ENCODE results near the gene SIGLEC5. TPM values are rescaled to one million over a fixed set of nuclear protein-coding genes. Genes with fewer than 3 reads are reported as not detected.

Gene SIGLEC5
- total and polyA plus RNA-seq, 2 of the 13 experiments (the other 11 are each of a cell fraction or from before 2014, with no cell fraction given): not detected

DNA sequence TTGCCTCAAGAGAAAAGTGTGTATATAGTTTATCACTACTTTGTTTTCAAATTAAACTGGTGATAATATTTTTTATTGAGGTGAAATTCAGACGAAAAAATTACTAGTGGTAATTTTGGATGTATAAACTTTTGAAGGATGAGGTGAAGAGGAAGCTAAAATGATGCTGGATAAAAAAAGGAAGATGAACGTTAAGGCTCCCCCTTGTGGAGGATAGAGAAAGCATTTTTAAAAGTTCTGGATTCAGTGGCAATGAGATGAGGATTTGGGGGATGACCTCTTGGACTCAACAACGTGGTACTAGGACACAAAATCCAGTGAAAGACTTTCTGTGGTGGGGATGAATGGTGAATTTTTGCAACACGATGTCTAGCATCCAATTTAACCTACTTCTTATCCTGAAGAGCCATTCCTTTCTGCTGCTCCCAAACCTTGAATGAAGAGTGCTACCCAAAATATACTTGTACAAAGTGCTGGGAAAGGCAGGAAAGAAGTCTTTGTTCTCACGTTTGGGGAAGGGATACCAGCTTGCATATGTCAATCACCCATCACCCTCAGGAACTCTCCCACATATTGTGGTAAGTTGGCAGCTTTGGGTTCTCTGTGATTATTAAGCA, 7.3 kb upstream of the SIGLEC5 start:
- 5% methylated on average over 5 of the region's 5 CpGs for WGBS (ENCODE audit: low lambda C conversion rate)
- no peak overlapping the region for H2AFZ ChIP-seq (ENCODE audit: low read length)
- H3K4me2 ChIP-seq (ENCODE audit: low read depth, low read length): no peak overlapping the region
- TF ChIP-seq, protein P1, sequence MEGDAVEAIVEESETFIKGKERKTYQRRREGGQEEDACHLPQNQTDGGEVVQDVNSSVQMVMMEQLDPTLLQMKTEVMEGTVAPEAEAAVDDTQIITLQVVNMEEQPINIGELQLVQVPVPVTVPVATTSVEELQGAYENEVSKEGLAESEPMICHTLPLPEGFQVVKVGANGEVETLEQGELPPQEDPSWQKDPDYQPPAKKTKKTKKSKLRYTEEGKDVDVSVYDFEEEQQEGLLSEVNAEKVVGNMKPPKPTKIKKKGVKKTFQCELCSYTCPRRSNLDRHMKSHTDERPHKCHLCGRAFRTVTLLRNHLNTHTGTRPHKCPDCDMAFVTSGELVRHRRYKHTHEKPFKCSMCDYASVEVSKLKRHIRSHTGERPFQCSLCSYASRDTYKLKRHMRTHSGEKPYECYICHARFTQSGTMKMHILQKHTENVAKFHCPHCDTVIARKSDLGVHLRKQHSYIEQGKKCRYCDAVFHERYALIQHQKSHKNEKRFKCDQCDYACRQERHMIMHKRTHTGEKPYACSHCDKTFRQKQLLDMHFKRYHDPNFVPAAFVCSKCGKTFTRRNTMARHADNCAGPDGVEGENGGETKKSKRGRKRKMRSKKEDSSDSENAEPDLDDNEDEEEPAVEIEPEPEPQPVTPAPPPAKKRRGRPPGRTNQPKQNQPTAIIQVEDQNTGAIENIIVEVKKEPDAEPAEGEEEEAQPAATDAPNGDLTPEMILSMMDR (CRISPR knock-in tag; IDR thresholded peaks at IDR 0.05): peak; percentile 53
- TF ChIP-seq ZNF510 (CRISPR knock-in tag; IDR thresholded peaks at IDR 0.05; ENCODE audit: low read depth): peak; percentile 100
- TF ChIP-seq, protein P2, sequence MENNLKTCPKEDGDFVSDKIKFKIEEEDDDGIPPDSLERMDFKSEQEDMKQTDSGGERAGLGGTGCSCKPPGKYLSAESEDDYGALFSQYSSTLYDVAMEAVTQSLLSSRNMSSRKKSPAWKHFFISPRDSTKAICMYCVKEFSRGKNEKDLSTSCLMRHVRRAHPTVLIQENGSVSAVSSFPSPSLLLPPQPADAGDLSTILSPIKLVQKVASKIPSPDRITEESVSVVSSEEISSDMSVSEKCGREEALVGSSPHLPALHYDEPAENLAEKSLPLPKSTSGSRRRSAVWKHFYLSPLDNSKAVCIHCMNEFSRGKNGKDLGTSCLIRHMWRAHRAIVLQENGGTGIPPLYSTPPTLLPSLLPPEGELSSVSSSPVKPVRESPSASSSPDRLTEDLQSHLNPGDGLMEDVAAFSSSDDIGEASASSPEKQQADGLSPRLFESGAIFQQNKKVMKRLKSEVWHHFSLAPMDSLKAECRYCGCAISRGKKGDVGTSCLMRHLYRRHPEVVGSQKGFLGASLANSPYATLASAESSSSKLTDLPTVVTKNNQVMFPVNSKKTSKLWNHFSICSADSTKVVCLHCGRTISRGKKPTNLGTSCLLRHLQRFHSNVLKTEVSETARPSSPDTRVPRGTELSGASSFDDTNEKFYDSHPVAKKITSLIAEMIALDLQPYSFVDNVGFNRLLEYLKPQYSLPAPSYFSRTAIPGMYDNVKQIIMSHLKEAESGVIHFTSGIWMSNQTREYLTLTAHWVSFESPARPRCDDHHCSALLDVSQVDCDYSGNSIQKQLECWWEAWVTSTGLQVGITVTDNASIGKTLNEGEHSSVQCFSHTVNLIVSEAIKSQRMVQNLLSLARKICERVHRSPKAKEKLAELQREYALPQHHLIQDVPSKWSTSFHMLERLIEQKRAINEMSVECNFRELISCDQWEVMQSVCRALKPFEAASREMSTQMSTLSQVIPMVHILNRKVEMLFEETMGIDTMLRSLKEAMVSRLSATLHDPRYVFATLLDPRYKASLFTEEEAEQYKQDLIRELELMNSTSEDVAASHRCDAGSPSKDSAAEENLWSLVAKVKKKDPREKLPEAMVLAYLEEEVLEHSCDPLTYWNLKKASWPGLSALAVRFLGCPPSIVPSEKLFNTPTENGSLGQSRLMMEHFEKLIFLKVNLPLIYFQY (CRISPR knock-in tag; IDR thresholded peaks at IDR 0.05; ENCODE audit: borderline replicate concordance): no peak
- peak; percentile 39; the same call in 1 of the 2 replicates for TF ChIP-seq MIER2 (CRISPR knock-in tag; IDR thresholded peaks at IDR 0.05)
- H3K4me3 ChIP-seq (replicated peaks in 1 of 3; ENCODE audit: insufficient read depth in 1 of 3, low read depth in 2 of 3, low read length in 3 of 3): no peak overlapping the region
- H3K27me3 ChIP-seq (ENCODE audit: control insufficient read depth in 1 of 2, insufficient read depth in 2 of 2, low read length in 2 of 2): no peaks in the 10 kb centered on the region
- H3K9ac ChIP-seq (ENCODE audit: insufficient read depth, low read depth, low read length): no peak overlapping the region
- H4K20me1 ChIP-seq (ENCODE audit: insufficient read depth, low read length): no peaks in the 10 kb centered on the region
- no peak for ATAC-seq
- in situ Hi-C loops (cut with HindIII; ENCODE audit: extremely low pct_ligation_motif_present, low pct_unique_long_range_greater_than_20kb): loop anchor here (25.0 kb wide), 1 partner anchor 350 kb away; no protein-coding TSS in a partner anchor
- H3K27ac ChIP-seq (ENCODE audit: extremely low read length, insufficient read depth, low read length): no peak overlapping the region
- no TSS peak for BruUV-seq (replicated peaks)
- H3K4me1 ChIP-seq (ENCODE audit: insufficient read depth, low read length): no peaks in the 10 kb centered on the region
- ChIA-PET POLR2A (no interaction called here), CTCF (ENCODE audit: low intra/inter-chr PET ratio, low total read pairs) (interaction anchor here (2.2 kb wide), 1 partner anchor 164 kb away, joined by 11 read pairs; no protein-coding TSS in a partner anchor)
- FAIRE-seq: peak; percentile 54
- DNase-seq (ENCODE audit: low spot score): peak; percentile 33
- H3K36me3 ChIP-seq (replicated peaks in 1 of 2; ENCODE audit: control insufficient read depth in 1 of 2, insufficient read depth in 2 of 2, low read length in 2 of 2): no peaks in the 10 kb centered on the region
- H3K9me3 ChIP-seq (ENCODE audit: low read length): peaks cover 5% of the 10 kb centered on the region; the same call in 1 of the 2 replicates
- intact Hi-C loops (cut with micrococcal nuclease; ENCODE audit: unreplicated experiment): no loop called here
- H3K79me2 ChIP-seq (ENCODE audit: insufficient read depth, low read length): no peaks in the 10 kb centered on the region
